MM.1S (cell line): ENCODE data around the gene OXSR1.

Experiments
- CTCF ChIP-seq: fragments of 300-600 bp; sonication (generic); IDR thresholded peaks from 2 replicates; pipeline ENCODE4 v1.5.1; 2016; ENCODE audit warnings: antibody characterized with exemption, low read length, mixed read lengths
- EZH2phosphoT487 ChIP-seq: fragments of 300-600 bp; sonication (generic); IDR thresholded peaks from 2 replicates; pipeline ENCODE4 v1.6.1; 2018; ENCODE audit warnings: antibody characterized with exemption, low read length

- no peak; the same call in 1 of the 2 replicates for TF ChIP-seq CTCF
- no peak for TF ChIP-seq EZH2phosphoT487
These were observed 26.8 kb upstream of the OXSR1 start, which contains the start of gene MYD88 for GRCh38 chr3:38138349-38139190.
